Lower leg skin (tissue), 4 donors: ENCODE results near the gene TGFA. TPM values are rescaled to one million over a fixed set of nuclear protein-coding genes. Genes with fewer than 3 reads are reported as not detected.

Source experiments
- DNase-seq, 2 donors: peaks; one replicate each; pipeline ENCODE4 v3.0.0-alpha.2; 2019; ENCODE audit warnings: low spot score in 2 of 2
- H3K4me3 ChIP-seq: fragments of 200-600 bp; sonication (generic); 2 replicates; pipeline ENCODE4 v1.5.1; 2017; ENCODE audit warnings: mild to moderate bottlenecking, low read depth; ENCODE audit not compliant: poor library complexity, severe bottlenecking
- CTCF ChIP-seq, 3 donors: fragments of 450-650 bp; IDR thresholded peaks; one replicate each; pipeline ENCODE4 v1.5.1; 2016; ENCODE audit warnings: antibody characterized with exemption in 3 of 3, mild to moderate bottlenecking in 3 of 3, moderate library complexity in 2 of 3
- POLR2A ChIP-seq, 2 donors: fragments of 450-650 bp; IDR thresholded peaks; one replicate each; pipeline ENCODE4 v1.6.1; 2016 to 2017; ENCODE audit warnings: antibody characterized with exemption in 2 of 2, mild to moderate bottlenecking in 1 of 2, moderate library complexity in 1 of 2
- WGBS, 2 donors: methylation state at CpG; one replicate each; pipeline ENCODE4 v1.1.5; 2018; 5-methylcytosine and 5-hydroxymethylcytosine counted together
- intact Hi-C: fragments of 100-400 bp; cut with DNase I; formaldehyde crosslinking; loops from one replicate; pipeline ENCODE4 v1.15.0; 2023; ENCODE audit warnings: low total_unique reads
- total RNA-seq, 4 donors: library from RNA; depleted of rRNA; stranded (reverse); fragments of >200 nt; gene quantifications; one replicate each; pipeline ENCODE4 v1.1.0, GENCODE V29; 2016

TGFA gene
- total RNA-seq, 4 donors from 2014 or later: 56.5 to 78.3 (median 65.0) TPM

- no peak overlapping the region for H3K4me3 ChIP-seq
- WGBS, 2 donors: 76% methylated on average over 5 of the region's 5 CpGs
- TF ChIP-seq CTCF (IDR thresholded peaks at IDR 0.05) (no peak), POLR2A (IDR thresholded peaks at IDR 0.05) (no peak)
- DNase-seq: no peak
- intact Hi-C loops: no loop called here
Measured at GRCh38 chr2:70490381-70490780, 63.2 kb downstream of the TGFA start.

GRCh38 chr2:70489165-70489564 lies 64.5 kb downstream of the TGFA start:
- WGBS, 2 donors: 59 to 83% methylated on average over 10 of the region's 10 CpGs
- intact Hi-C loops: no loop called here
- H3K4me3 ChIP-seq: no peak overlapping the region
- no peak for TF ChIP-seq POLR2A (IDR thresholded peaks at IDR 0.05)
- TF ChIP-seq CTCF (IDR thresholded peaks at IDR 0.05): no peak
- no peak for DNase-seq

- no peak for DNase-seq
- 64 to 71% methylated on average over 1 of the region's 1 CpG for WGBS, 2 donors
- H3K4me3 ChIP-seq: no peak overlapping the region
- TF ChIP-seq CTCF (IDR thresholded peaks at IDR 0.05): no peak
- TF ChIP-seq POLR2A (IDR thresholded peaks at IDR 0.05): no peak
- intact Hi-C loops: no loop called here
Measured at GRCh38 chr2:70484086-70484485, 69.5 kb downstream of the TGFA start.

GRCh38 chr2:70482401-70482800 lies 71.2 kb downstream of the TGFA start:
- intact Hi-C loops: no loop called here
- no peak for DNase-seq
- H3K4me3 ChIP-seq: no peak overlapping the region
- TF ChIP-seq POLR2A (IDR thresholded peaks at IDR 0.05) (no peak), CTCF (IDR thresholded peaks at IDR 0.05) (no peak)

- no peak for DNase-seq
- no peak for TF ChIP-seq CTCF (IDR thresholded peaks at IDR 0.05)
- no peak for TF ChIP-seq POLR2A (IDR thresholded peaks at IDR 0.05)
- intact Hi-C loops: no loop called here
- no peak overlapping the region for H3K4me3 ChIP-seq
- WGBS, 2 donors: 57 to 67% methylated on average over 5 of the region's 5 CpGs
Measured at GRCh38 chr2:70480468-70480867, 73.2 kb downstream of the TGFA start.

- 79 to 83% methylated on average over 3 of the region's 3 CpGs for WGBS, 2 donors
- no peak for DNase-seq
- intact Hi-C loops: no loop called here
- no peak overlapping the region for H3K4me3 ChIP-seq
- TF ChIP-seq POLR2A (IDR thresholded peaks at IDR 0.05) (no peak), CTCF (IDR thresholded peaks at IDR 0.05) (no peak)
Measured at GRCh38 chr2:70479816-70480215, 73.8 kb downstream of the TGFA start.
